ENCODE results near the gene IRF1.

Gene IRF1

DNA sequence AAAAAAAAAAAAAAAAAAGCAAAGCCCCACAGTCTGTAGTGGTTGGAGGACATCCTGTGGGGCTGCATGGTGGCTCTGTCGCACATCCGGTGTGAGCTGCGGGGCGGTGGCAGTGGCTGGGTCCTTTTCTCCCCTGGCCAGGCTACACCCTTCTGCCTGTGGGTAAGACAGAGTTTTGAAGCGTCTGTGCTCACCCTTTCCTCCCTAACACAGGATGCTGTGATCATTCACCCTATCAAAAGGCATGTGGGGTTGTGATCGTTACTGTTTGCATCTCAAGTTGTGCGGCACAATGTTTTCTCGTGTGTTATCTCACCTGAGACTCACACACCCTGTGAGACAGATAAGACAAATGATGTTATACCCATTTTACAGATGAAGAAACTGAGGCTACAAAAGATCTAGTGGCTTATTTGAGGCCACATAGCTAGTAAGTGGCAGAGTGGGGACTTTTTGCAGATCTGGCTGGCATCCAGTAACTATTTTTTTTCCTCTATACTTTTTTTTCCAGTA, 17.5 kb downstream of the IRF1 start:
- DNase-seq: no peak

DNA sequence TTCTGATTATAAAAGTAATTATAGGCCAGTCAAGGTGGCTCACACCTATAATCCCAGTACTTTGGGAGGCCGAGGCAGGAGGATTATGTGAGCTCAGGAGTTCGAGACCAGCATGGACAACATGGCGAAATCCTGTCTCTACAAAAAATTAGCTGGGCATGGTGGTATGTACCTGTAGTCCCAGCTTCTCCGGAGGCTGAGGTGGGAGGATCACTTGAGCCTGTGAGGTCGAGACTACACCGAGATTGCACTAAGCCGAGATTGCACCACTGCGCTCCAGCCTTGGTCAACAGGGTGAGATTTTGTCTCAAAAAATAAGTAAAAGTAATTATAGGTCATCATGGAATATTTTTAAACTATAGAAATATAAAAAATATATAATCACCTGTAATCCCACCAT, 18.1 kb downstream of the IRF1 start:
- DNase-seq: no peak

DNA sequence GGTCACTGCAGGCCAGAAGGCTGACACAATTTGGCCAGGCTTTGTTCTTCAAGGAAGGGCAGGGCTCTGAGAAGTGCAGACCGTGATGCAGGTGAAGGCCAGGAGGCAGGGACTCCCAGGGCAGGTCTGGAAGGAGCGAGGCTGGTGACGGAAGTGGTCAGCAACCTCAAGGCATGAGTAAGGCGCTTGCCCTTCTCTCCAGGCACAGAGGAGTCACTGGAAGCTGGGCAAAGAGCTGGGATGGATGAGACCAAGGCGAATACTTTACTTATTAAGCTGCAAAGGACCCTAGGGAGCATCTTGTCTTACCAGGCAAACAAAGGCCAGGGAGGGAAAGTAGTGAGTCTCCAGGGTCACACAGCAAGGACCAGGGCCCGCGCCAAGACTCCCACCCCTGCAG, 18.6 kb downstream of the IRF1 start:
- DNase-seq: no peak

- DNase-seq: no peak
These were observed 19.2 kb downstream of the IRF1 start for GRCh38 chr5:132471151-132471907.

- DNase-seq: no peak
These were observed 20.0 kb downstream of the IRF1 start for GRCh38 chr5:132470596-132470995.

- DNase-seq: no peak
These were observed 20.6 kb downstream of the IRF1 start for GRCh38 chr5:132470010-132470392.

GRCh38 chr5:132469380-132470009, 21.1 kb downstream of the IRF1 start:
- no peak for DNase-seq

GRCh38 chr5:132468656-132469379, 21.8 kb downstream of the IRF1 start:
- DNase-seq: no peak

- peak; percentile 62 for DNase-seq
These were observed 23.1 kb downstream of the IRF1 start for GRCh38 chr5:132467287-132467984.

- DNase-seq: peak; percentile 78
These were observed 23.9 kb downstream of the IRF1 start for GRCh38 chr5:132466433-132467286.

GRCh38 chr5:132465059-132465707, 25.4 kb downstream of the IRF1 start:
- DNase-seq: no peak

- DNase-seq: peak; percentile 67
These were observed 26.2 kb downstream of the IRF1 start for GRCh38 chr5:132464156-132464939.

DNA sequence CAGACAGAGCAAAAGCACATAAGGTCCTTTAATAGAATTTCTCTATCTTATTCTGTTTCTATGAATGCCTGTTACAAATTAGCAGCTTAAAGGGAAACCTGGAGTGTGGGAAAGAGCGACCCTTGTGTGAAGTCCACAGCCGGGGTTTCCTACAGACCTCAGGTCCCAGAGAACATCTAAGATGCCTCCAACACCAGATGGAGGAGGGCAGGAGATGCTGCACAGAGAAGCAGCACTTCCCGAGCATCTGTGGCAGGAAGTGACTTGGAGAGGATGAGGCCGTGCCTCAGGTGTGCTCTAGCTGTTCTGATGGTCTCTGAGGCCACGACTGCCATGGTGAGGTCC, 26.8 kb downstream of the IRF1 start:
- no peak for DNase-seq

- no peak for DNase-seq
These were observed 27.5 kb downstream of the IRF1 start for GRCh38 chr5:132462856-132463745.

GRCh38 chr5:132462333-132462732, 28.2 kb downstream of the IRF1 start:
- DNase-seq: no peak

GRCh38 chr5:132461569-132462070, 29.0 kb downstream of the IRF1 start:
- peak; percentile 55 for DNase-seq

DNA sequence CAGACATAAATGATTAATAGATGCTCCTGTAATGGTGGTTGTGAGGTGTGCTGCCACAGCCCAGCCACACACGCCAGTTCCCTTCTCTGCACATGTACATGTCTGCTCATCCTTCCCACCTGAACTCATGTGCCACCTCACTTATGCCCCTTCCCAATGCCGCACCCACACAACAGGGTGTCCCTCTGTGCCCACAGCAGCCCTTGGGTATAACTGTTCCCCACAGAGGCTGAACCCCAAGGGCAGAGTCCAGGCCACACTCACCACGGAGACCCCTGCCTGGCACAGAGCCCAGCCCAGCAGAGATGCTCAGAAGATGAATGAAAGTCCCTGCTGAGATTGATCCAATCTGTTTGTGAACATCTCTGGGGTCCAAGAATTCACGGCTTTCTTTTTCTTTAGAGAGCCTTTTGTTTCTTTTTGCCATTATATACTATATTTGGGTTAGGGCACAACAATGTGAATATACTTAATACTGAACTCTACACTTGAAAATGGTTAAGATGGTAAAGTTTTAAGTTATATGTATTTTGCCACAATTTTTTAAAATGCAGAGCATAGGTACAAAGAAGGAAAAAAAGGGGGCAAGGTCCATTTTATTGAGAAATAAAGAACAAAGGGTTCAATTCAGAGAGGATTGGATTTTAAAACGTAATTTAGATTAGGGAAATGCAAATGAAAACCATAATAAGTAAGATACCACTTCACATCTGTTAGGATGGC, 29.6 kb downstream of the IRF1 start:
- no peak for DNase-seq

DNA sequence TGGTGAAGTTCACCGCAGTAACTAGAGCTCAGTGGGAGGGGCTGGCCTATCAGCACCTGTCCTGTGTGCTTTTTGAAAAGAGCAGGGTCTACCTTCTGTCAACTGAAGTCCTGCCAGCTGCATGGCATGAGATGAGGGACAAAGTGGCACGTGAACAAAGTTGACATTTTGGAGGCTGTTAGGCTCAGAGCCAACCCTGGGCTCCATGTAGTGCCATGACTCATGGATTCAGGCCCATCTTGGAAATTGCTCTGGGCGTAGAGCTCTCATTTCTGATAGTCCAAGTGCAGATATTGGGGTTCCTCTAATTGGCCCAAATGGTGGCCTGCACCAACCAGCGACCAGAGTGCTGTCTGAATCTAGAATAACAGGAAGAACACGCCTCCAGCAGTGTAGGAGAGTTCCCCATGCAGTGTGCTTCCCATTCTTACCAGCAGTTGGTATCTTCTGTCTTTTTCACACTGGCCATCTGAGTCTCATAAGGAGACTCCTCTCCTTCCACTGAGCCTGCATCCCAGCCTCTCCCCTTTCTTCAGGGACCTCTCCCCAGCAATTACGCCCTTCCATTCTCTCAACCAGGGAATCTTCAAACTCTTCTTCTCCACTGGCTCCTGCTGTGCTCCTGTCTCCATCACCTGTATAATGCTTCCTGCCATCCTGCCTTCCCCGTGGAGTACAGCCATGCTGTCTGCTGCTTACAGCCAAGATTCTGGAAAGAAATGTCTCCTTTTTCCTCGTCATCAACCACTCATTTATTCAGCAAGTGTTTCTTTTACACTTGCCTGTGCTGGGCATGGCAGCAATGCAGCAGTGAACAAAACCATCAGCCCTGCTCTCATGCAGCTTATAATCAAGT, 30.4 kb downstream of the IRF1 start:
- DNase-seq: peak; percentile 85

Measured in inflammatory macrophage treated with lipopolysaccharide for 4 hours (primary cell).